ENCODE data around the gene IGSF9B.

The IGSF9B gene

DNA sequence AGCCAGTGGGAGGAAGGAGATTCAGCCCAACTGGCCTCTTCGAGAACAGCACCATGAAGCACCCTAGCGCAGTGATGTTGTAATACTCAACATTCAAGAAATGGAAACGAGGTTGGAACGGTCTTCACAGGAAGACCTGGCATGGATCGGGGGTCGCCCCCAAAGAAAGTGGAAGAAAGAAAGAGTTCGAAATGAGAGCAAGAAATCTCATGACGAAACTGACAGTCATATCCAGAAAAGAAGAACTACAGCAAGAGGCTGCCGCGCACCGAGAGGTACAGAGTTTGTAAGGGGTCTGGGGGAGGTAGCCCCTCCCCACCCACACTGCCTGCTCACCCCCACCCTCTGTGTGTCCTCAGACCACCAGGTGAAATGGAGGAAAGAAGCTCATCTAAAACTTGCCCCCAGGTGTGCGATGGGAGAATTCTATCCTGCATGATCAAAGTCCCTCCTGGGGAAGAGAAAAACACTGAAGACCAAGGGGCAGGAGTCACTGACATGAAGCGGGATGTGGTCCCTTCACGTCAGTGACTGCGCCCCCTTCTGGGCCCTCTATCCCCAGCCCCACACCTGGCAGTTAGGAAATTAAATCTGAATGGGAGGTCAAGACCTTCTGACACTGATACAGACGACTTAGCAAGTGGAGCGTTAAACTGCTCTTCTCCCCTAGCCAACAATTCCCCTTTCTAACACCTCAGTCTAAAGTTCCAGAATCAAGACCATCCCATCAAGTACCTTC, 58.6 kb downstream of the IGSF9B start:
- DNase-seq, result no peak

DNA sequence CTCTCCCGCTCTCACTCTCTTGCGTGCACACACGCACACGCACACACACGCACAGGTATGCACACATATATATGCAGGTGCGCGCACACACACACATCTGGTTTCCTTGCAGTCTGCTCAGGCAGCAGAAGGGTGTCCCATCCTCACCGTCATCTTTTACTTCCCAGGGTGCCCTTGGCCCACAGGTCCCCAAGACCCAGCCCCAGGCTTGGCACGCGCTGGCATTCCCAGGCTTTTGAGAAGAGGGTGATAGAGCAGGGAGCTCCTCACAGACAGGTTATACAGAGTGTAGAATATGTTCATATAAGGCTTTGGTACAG, 59.5 kb downstream of the IGSF9B start:
- no peak for DNase-seq

- no peak for DNase-seq
Observed at GRCh38 chr11:133896642-133897330, 60.0 kb downstream of the IGSF9B start.

GRCh38 chr11:133896028-133896427, 60.7 kb downstream of the IGSF9B start:
- DNase-seq, result no peak

GRCh38 chr11:133895551-133895950, 61.2 kb downstream of the IGSF9B start:
- no peak for DNase-seq

- no peak for DNase-seq
Observed at GRCh38 chr11:133895061-133895479, 61.7 kb downstream of the IGSF9B start.

DNA sequence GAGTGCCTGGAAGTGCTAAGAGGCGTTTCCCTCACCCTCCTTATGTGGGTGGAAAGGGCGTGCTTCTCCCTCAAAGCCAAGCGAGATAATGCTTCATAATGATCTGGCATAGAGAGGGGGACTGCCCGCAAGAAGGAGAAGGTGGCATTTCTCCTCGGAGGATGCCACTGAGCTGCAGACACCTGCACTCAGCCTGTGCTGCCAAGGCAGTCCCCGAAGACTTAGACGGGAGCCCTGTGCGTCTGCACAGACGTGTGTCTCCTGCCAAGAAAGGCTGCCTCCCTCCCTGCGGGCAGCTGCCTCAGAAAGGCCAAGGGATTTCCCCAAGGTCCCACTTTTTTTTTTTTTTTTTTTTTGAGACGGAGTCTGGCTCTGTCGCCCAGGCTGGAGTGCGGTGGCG, 63.4 kb downstream of the IGSF9B start:
- DNase-seq, result no peak

DNA sequence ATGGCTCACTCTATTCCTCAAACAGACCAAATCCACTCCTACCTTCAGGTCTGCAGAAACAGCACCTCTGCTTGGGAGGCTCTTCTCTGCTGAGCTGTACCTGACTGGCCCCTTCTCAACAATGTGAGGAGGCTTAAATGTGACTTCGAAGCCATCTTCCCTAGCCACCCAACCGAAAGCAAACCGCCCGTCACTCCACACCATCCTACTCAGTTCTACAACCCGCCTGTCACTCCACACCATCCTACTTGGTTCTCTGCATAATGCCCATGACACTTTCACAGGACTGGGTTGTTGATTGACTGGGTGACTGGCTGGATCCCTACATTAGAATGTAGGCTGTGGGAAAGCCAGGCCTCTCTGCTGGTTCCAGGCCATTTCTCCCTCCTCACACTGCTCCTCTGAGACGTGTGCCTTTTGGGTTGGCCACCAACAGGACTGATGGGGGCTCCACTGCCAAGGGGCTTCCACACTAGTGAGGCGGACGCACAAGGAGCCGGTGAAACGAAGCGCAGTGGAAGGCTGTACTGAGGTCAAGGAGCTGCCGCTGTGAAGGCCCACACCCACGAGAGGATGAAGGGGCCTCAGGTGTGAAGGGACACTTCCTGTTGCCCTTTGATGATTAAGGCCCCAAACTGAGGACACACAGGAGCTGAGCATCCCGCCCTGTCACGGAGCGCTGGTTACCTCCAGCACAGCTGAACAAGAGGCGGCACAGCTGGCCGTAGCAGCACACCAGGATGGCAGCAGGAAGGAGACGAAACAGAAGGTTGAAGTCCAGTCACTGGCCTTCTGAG, 64.0 kb downstream of the IGSF9B start:
- no peak for DNase-seq

DNA sequence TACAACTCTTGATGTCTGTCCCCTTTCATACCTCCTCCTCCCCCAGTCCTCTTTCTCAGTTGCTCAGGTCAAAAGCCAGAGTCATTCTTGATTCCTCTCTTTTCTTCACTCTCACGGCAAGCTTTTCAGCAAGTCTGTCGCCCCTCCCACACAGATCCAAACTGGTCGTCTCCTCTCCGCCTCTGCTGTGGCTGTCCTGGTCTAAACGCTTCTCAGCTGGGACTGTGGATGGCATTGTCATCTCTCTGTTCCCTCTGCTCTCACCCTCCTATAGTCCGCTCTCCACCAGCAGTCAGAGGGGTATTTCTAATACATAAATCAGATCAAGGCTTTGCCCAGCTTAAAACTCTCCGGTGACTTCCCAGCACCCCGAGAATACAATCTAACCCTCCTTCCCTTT, 64.6 kb downstream of the IGSF9B start:
- no peak for DNase-seq

DNA sequence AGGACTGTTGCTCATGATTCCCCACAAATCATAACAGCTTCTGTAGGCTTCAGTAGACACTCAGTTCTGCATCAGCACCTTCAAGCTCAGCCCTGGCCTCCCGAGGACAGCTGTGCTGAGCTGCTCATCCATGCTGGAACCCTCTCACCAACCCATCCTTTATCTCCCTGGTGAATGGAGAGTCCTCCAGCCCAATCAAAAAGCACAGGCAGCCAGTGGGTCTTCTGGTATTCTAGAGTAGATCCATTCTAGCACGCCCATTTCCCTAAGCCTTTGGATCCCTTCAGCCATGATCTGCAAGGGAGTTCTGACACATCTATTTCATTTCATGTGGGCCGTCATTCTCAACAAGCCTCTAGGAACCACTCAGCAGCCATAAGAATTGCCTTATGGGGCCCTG, 66.9 kb downstream of the IGSF9B start:
- DNase-seq, result no peak

DNA sequence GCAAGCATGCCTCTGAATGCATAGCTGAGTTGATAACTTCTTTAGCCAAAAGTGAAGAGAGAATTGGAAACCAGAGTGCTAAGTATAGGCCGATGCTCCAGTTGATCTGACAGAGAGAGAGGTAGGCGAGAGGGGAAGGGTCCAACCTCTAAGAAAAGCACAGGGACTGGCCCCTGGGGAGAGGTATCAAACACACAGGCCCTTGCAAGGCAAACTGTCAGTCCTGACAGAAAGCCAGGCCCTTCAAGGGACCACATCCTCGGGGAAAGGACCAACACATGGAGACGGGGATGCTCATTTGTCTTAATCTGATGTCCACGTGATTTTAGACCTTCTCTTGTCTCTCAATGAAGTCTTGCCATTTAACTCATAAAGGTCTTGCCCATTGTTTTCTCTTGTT, 67.6 kb downstream of the IGSF9B start:
- no peak for DNase-seq

- DNase-seq, result no peak
Observed at GRCh38 chr11:133887692-133888332, 69.0 kb downstream of the IGSF9B start.

DNA sequence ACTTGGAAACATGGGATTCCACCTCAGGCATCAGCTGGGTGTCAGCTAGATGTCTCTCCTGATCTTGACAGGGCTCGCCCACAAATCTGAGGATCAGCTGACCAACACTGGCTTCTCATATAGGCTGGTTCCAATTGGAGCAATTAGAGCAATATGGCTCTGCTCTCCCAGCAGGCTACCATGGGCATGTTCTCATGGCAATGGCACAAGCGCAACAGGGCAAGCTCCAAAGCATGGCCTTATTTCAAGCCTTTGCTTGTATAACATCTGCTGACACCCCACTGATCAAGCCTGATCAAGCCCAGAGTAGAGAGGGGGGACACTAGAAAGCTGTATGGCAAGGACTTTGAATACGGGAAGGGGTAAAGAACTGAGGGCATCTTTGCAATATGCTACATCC, 70.7 kb downstream of the IGSF9B start:
- DNase-seq, result no peak

- no peak for DNase-seq
Observed at GRCh38 chr11:133872160-133872559, 84.6 kb downstream of the IGSF9B start.

DNA sequence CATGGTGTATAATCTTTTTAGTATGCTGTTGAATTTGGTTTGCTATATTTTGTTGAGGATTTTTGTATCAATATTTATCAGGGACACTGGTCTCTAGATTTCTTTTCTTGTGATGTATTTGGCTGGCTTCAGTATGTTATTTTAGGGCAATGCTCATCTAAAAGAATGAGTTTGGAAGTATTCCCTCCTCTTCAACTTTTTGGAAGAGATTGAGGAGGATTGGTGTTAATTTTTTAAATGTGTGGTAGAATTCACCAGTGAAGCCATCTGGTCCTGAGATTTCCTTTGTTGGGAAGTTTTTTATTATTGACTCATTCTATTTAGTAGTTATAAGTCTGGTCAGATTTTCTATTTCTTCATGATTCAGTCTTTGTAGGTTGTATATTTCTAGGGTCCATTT, 89.3 kb downstream of the IGSF9B start:
- no peak for DNase-seq

DNA sequence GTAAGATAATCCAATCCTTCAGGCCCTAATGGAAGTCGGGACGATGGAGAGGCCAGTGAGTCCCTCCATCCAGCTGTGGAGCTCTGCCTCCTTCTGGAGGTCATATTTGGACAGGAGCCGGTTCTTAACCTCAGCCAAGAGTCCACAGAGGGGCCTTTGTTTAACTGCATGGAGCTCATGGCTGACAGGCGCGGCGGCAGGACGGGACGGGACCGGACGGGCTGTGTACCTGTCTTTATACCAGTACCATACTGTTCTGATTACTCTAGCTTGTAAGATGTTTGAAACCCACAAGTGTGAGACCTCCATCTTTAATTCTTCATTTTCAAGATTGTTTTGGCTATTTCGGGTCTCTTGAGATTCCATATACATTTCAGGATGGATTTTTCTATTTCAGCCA, 91.3 kb downstream of the IGSF9B start:
- no peak for DNase-seq

DNA sequence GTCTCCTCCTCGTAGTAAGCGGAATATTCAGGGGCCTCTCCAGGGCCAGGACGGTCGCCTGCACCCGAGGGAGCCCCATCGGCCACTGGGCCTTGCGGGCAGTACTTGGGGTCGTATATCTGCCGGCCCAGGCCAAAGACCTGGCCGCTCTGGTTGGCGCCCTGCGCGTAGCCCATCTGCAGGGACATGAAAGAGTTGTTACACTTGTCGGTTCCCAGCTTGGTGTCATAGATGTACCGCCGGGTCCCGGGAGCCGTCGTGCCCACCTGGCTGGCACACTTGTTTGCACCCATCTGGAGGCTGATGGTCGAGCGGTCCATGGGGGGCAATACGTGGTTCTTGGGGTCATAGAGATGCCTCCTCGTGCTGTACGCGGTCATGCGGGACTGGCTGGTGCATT, 92.0 kb downstream of the IGSF9B start:
- no peak for DNase-seq

- no peak for DNase-seq
Observed at GRCh38 chr11:133860151-133860550, 96.6 kb downstream of the IGSF9B start.

Data from SIG-M5 (cell line).